OCI-M2 (cell line): ENCODE measurements around the gene HIF3A.
"Not testable (repeated sequence)": the region's sequence is repeated elsewhere in the genome, so short reads cannot be mapped to it uniquely, and the experiment has no call there.

Experiments
- DNase-seq: peaks from one replicate; lab custom pipeline; 2025; ENCODE audit not compliant: unreplicated experiment; lab: John Stamatoyannopoulos, UW

Gene HIF3A

GRCh38 chr19:46291829-46292228 lies 5.0 kb upstream of the HIF3A start:
- no peak for DNase-seq

- no peak for DNase-seq
Measured at GRCh38 chr19:46294494-46294893, 2.3 kb upstream of the HIF3A start.

- DNase-seq, result no peak
Measured at GRCh38 chr19:46295401-46296201, 1.2 kb upstream of the HIF3A start.

GRCh38 chr19:46296202-46296480 lies 701 bp upstream of the HIF3A start:
- no peak for DNase-seq

- no peak for DNase-seq
Measured at GRCh38 chr19:46297700-46298478, 1.0 kb downstream of the HIF3A start.

GRCh38 chr19:46298479-46299003 lies 1.7 kb downstream of the HIF3A start:
- no peak for DNase-seq

- DNase-seq, result no peak
Measured at GRCh38 chr19:46299004-46299509, 2.2 kb downstream of the HIF3A start.

GRCh38 chr19:46299695-46300094 lies 2.9 kb downstream of the HIF3A start:
- no peak for DNase-seq

- no peak for DNase-seq
Measured at GRCh38 chr19:46303322-46303690, 6.5 kb downstream of the HIF3A start.

- no peak for DNase-seq
Measured at GRCh38 chr19:46303691-46304397, 7.0 kb downstream of the HIF3A start.

GRCh38 chr19:46306501-46306900 lies 9.7 kb downstream of the HIF3A start:
- DNase-seq, result no peak

- no peak for DNase-seq
Measured at GRCh38 chr19:46308510-46308909, 11.7 kb downstream of the HIF3A start.

GRCh38 chr19:46309056-46309455 lies 12.2 kb downstream of the HIF3A start:
- DNase-seq, result no peak

GRCh38 chr19:46311444-46311843 lies 14.6 kb downstream of the HIF3A start:
- no peak for DNase-seq

GRCh38 chr19:46313540-46314469 lies 17.0 kb downstream of the HIF3A start:
- DNase-seq, result not testable (repeated sequence)

GRCh38 chr19:46317339-46317738 lies 20.5 kb downstream of the HIF3A start:
- no peak for DNase-seq

GRCh38 chr19:46319613-46320012 lies 22.8 kb downstream of the HIF3A start:
- no peak for DNase-seq

GRCh38 chr19:46320559-46320958 lies 23.7 kb downstream of the HIF3A start:
- no peak for DNase-seq

- no peak for DNase-seq
Measured at GRCh38 chr19:46321653-46322052, 24.8 kb downstream of the HIF3A start.

- DNase-seq, result not testable (repeated sequence)
Measured at GRCh38 chr19:46323227-46323626, 26.4 kb downstream of the HIF3A start.
